GM10248 (cell line): Measurements from ENCODE around the gene PTH2R.

Source experiments
- CTCF ChIA-PET: fragments of 300-600 bp; sonication (Branson Sonifier 250); formaldehyde crosslinking; extraction: SDS; loops from one replicate; lab custom pipeline; 2021; ENCODE audit warnings: antibody characterized with exemption; lab: Yijun Ruan, JAX
- POLR2A ChIA-PET: fragments of 350-650 bp; sonication (Branson Sonifier 250); formaldehyde crosslinking; extraction: SDS; loops from one replicate; lab custom pipeline; 2020; ENCODE audit warnings: antibody characterized with exemption; lab: Yijun Ruan, JAX
- DNase-seq: peaks from one replicate; pipeline ENCODE4 v3.0.0; 2012; ENCODE audit errors: extremely low spot score
- CTCF ChIP-seq: IDR thresholded peaks from 2 replicates; pipeline ENCODE4 v1.5.1; 2012; ENCODE audit warnings: mild to moderate bottlenecking, low read depth; ENCODE audit errors: extremely low read depth, missing control alignments, control extremely low read depth

PTH2R gene

GRCh38 chr2:208541461-208541988 is 134.9 kb downstream of the PTH2R start:
- DNase-seq: no peak
- POLR2A ChIA-PET: no interaction called here
- no peak for TF ChIP-seq CTCF
- CTCF ChIA-PET: interaction anchor here (2.0 kb wide), 1 partner anchor 15 kb away, joined by 6 read pairs; no protein-coding TSS in a partner anchor

- TF ChIP-seq CTCF: no peak
- POLR2A ChIA-PET: no interaction called here
- DNase-seq: no peak
- CTCF ChIA-PET: interaction anchor here (1.6 to 2.0 kb wide), 2 partner anchors 14 to 27 kb away, joined by 4 to 6 read pairs; no protein-coding TSS in a partner anchor
These were observed 135.4 kb downstream of the PTH2R start for GRCh38 chr2:208541989-208542464.

- CTCF ChIA-PET: interaction anchor here (1.6 to 2.0 kb wide), 2 partner anchors 14 to 27 kb away, joined by 4 to 6 read pairs; no protein-coding TSS in a partner anchor
- POLR2A ChIA-PET: no interaction called here
- no peak for DNase-seq
- no peak for TF ChIP-seq CTCF
These were observed 136.0 kb downstream of the PTH2R start for GRCh38 chr2:208542465-208543041.
